ENCODE results near the gene CERS2.

Gene CERS2

DNA sequence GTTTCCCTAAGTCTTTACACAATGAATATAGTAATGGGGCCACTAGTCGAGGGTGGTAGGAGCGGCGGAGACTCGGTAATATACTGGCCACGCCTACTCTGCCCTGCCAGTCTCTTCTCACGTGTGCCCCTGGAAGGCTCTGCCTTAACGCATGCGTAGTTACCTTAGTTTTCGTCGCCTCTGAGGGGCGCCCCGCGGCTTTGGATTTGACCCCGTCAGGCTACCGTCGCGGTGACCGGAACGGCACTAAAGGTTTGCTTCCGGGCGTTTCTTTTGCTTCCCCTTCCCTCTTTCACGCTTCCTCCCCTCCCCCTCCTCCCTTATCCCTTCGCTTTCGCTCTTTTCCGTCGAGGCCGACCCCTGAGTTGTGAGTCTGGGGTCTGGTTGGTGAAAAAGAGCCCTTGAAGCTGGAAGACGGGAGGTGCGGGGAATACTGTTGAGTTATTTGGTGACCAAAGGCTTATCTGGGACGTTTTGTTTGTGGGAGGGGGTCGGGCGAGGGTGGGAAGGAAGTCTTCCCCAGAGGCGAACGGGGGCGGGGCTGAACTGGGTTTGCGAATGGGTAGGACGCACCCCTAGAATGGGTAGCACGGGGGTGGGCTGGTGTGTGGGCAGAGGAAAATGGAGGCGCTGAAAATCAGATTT lies 48.4 kb downstream of the CERS2 start, which contains the start of gene SETDB1:
SETDB1 (plus strand) TSS at position 267 of the 645 bp plus-strand sequence. CDS start 1,352 bp downstream, outside the sequence.
- TF ChIP-seq, protein P1, sequence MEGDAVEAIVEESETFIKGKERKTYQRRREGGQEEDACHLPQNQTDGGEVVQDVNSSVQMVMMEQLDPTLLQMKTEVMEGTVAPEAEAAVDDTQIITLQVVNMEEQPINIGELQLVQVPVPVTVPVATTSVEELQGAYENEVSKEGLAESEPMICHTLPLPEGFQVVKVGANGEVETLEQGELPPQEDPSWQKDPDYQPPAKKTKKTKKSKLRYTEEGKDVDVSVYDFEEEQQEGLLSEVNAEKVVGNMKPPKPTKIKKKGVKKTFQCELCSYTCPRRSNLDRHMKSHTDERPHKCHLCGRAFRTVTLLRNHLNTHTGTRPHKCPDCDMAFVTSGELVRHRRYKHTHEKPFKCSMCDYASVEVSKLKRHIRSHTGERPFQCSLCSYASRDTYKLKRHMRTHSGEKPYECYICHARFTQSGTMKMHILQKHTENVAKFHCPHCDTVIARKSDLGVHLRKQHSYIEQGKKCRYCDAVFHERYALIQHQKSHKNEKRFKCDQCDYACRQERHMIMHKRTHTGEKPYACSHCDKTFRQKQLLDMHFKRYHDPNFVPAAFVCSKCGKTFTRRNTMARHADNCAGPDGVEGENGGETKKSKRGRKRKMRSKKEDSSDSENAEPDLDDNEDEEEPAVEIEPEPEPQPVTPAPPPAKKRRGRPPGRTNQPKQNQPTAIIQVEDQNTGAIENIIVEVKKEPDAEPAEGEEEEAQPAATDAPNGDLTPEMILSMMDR (IDR thresholded peaks at IDR 0.05; ENCODE audit: low read depth, low read length, missing control alignments), result no peak
- DNase-seq (ENCODE audit: low read depth), result peak; percentile 85
- in situ Hi-C loops (cut with HindIII; ENCODE audit: low sequenced_read_pairs), result no loop called here
- peak within 1 kb of the TSS; percentile 90 for H3K4me3 ChIP-seq (ENCODE audit: low read depth, low read length)

DNA sequence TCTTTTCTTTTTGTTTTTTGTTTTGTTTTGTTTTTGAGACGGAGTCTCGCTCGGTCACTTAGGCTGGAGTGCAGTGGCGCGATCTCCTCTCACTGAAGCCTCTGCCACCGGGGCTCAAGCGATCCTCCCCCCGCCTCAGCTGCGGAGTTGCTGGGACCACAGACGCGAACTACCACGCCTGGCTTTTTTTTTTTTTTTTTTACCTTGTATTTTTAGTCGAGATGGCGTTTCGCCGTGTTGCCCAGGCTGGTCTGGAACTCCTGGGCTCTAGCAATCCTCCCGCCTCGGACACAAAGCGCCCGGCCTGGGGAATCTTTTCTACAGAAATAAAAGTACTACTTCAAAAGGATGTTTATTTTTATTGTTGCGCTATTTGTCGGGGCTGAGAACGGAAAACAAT lies 49.6 kb downstream of the CERS2 start:
- TF ChIP-seq, protein P1 (IDR thresholded peaks at IDR 0.05; ENCODE audit: low read depth, low read length, missing control alignments), result no peak
- no peak for DNase-seq (ENCODE audit: low read depth)
- in situ Hi-C loops (cut with HindIII; ENCODE audit: low sequenced_read_pairs), result no loop called here
- H3K4me3 ChIP-seq (ENCODE audit: low read depth, low read length), result no peak overlapping the region

DNA sequence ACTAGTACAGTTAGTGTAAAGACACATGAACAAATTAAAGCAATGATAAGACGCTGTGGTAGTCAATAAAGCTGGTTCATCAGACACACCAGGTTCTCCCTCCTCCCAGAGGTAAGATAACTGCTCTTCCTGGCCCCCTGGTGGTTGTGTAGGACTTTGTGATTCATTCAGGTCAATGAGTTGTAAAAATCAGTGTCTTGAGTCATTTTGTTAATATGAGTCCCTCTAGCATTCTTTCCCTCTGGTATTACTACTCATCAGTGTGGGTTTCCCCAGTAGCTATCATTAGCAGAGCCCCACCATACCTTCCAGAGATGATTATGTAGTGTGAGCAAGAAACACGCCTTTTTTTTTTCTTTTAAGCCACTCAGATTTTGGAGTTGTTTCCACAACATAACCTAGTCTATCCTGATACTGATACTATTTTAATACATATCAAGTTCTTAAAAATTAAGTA lies 52.1 kb downstream of the CERS2 start:
- no peak overlapping the region for H3K4me3 ChIP-seq (ENCODE audit: low read depth, low read length)
- in situ Hi-C loops (cut with HindIII; ENCODE audit: low sequenced_read_pairs), result no loop called here
- peak; percentile 67 for DNase-seq (ENCODE audit: low read depth)
- TF ChIP-seq, protein P1 (IDR thresholded peaks at IDR 0.05; ENCODE audit: low read depth, low read length, missing control alignments), result peak; percentile 79

DNA sequence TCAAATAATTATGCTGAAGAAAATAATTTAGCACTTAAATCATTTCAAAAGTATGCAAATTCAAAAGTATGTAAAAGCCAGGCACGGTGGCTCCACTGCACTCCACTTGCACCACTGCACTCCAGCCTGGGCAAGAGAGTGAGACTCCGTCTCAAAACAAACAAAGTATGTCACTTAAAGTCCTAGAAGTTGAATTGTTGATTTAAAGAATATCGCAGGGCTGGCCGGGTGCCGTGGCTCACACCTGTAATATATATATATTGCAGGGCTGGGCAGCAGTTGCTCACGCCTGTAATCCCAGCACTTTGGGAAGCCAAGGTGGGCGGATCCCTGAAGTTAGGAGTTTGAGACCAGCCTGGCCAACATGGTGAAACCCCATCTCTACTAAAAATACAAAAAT lies 57.2 kb downstream of the CERS2 start:
- in situ Hi-C loops (cut with HindIII; ENCODE audit: low sequenced_read_pairs), result no loop called here
- H3K4me3 ChIP-seq (ENCODE audit: low read depth, low read length), result no peak overlapping the region
- TF ChIP-seq, protein P1 (IDR thresholded peaks at IDR 0.05; ENCODE audit: low read depth, low read length, missing control alignments), result no peak
- DNase-seq (ENCODE audit: low read depth), result no peak
